GM18873 (cell line): ENCODE measurements around the gene TCHP.
"Not testable (repeated sequence)": the region's sequence is repeated elsewhere in the genome, so short reads cannot be mapped to it uniquely, and the experiment has no call there.

ENCODE experiments used
- ATAC-seq: cut with Tn5 transposase; IDR thresholded peaks from one replicate; pipeline ENCODE4 v1.9.1; 2021; ENCODE audit warnings: mild to moderate bottlenecking, moderate library complexity, moderate number of reproducible peaks; ENCODE audit not compliant: unreplicated experiment, low FRiP score

The TCHP gene

DNA sequence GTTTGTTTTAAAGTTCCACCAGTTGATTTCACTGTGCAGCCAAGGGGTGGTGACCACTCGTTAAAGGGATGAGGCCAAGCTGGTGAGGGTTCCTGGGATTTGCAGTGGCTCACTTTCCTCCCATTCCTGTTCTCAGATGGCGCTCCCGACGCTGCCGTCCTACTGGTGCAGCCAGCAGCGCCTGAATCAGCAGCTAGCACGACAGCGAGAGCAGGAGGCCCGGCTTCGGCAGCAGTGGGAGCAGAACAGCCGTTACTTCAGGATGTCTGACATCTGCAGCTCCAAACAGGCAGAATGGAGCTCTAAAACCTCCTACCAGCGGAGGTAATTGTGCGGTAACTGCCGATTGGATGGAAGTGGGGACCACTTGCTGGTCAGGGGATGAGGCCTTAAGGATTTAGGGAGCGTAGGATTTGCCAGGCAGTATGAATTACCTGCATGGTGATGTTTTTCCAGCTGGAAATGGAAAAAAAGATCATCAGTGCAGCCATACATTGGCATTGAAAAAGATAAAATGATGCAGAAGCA, 2.9 kb downstream of the TCHP start:
- no peak for ATAC-seq

DNA sequence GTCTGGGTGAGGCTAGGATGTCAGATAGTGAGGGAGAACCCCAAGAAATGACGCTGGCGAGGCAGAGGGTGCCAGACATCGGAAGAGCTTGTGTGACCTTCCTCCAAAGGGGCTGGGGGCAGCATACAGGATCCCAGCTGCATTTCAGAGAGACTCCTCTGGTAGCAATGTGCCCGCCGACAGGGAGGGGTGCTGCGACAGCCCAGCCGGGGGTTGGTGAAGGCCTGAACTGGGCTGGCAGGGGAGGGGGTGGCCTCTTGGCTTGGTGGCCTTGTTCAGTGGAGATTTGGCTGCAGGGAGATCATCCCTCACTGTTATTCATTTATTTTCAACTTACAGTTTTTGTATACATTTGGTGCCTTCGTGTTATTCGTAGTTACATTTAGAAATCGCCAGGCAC, 5.2 kb downstream of the TCHP start:
- ATAC-seq = no peak

- no peak for ATAC-seq
These were observed 10.3 kb downstream of the TCHP start for GRCh38 chr12:109910254-109910968.

DNA sequence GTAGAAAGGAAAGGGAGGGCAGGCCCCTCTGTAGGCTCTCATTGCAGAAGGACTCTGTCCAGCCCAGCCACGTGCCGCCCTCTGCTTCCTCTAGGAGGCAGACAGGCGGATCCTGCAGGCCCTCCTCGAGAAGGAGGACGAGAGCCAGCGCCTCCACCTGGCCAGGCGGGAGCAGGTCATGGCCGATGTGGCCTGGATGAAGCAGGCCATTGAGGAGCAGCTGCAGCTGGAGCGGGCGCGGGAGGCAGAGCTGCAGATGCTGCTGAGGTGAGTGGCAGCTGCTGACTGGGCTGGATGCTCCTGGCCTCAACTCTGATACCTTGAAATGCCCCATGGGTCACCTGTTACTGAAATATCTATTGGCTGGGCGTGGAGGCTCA, 10.9 kb downstream of the TCHP start:
- no peak for ATAC-seq

DNA sequence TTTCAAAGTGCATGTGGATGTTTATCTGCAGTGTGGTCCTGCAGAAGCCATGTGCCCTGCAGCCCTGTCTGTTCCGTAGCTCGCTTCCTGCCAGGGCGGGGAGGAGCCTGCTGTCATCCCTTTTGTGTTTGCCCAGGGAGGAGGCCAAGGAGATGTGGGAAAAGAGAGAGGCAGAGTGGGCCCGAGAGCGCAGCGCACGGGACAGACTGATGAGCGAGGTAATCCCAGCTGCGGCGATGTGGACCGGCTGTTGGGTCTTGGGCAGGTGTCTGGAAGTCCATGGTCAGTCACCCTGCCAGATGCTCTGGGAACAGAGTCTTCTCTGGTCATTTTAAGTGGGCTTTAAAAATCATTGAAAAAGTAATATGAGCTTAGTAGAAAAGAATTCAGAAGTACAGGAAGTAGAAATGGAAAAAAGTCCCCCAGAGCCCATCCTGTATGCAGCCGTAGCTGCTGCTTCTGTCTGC, 12.8 kb downstream of the TCHP start:
- no peak for ATAC-seq

DNA sequence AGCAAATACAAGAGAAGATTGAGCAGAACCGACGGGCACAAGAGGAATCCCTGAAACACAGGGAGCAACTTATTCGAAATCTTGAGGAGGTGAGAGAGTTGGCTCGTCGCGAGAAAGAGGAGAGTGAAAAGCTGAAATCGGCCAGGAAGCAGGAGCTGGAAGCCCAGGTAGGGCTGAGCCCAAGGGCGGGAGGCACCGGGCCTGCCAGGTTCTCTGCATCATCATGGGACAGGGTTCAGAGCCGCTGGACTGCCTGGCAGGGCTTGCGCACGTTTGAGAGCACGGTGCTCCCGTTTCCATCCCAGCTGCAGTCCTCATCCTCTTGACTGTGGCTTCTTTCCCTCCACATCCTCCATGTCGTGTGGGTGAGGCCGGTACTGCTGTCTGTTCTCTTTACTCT, 14.4 kb downstream of the TCHP start:
- no peak for ATAC-seq

- ATAC-seq = no peak
These were observed 15.3 kb downstream of the TCHP start for GRCh38 chr12:109915171-109916040.

DNA sequence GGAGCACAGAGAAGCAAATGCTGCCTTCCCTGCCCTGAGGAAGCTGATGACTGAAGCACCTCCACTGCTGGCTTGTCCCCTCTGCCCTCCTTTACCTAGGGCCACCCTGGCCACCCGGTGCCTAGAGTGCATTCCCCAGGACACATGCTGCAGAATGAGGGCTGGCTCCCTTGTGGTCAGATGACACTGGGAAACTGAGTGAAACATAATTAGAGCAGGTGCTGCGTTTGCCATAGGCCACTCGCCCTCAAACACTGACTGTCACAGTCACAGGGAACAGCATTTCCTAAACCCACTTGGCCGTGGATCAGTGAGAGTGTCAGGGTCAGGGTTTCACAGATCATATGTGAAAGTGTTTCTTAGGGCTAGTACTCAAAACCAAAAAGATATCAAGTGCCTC, 16.0 kb downstream of the TCHP start:
- ATAC-seq = no peak

DNA sequence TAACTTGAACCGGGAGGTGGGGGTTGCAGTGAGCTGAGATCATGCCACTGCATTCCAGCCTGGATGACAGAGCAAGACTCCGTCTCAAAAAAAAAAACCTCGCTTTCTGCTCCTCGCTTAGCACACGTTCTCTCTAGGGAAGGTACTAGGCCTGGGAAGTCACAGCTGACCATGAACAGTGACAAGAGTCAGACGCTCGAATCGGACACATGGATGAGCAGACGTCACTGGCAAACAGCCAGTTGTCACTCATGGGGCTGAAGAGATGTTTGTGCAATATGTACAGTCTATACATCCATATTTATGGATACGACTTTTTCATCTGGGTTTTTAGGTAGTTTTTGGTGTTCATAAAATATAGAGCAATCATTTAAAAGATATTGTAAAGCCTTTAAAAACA, 19.4 kb downstream of the TCHP start:
- ATAC-seq = no peak

DNA sequence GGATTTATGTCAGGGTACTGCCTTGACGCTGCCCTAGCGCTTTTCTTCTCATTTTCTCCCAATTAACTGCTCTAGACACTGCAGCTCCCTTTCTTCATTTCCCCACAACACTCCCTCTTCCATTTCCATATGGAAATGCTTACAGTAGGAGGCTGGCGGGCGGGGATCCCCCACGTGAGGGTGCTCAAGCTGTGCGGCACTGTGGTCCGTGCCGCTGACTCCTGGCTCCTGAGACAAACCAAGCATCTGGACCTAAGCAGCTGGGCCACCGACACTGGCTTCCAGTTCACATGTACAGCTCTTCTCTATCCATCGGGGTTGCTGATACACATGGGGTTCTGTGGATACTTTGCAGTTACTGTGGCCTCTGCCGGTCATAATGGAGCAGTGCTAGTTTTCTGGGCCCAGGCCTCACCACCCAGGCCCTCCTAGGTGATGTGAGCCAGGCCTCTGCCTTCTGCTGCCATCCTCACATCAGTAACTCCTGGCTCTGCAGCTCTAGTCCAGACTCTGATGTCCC, 20.2 kb downstream of the TCHP start:
- ATAC-seq = no peak

- no peak for ATAC-seq
These were observed 21.9 kb downstream of the TCHP start for GRCh38 chr12:109921982-109922381.

DNA sequence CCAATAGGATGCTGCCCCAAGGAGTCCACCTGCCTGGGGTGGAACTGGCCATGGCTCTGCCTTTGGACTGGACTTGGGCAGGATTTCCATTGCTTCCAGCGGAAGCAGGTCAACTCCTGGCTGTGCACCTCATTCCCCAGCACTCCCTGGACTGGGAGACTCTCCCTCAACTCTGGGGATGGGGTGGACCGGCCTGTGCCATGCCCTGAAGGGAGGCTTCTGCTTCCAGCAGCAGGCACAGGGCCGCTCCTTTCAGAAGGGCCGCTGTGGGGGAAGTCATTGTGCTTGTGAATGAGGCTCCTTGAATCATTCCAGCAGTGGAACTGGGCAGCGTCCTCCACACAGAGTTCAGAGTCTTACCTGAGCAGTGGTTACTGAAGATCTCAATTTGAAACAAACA, 23.0 kb downstream of the TCHP start:
- ATAC-seq = no peak

DNA sequence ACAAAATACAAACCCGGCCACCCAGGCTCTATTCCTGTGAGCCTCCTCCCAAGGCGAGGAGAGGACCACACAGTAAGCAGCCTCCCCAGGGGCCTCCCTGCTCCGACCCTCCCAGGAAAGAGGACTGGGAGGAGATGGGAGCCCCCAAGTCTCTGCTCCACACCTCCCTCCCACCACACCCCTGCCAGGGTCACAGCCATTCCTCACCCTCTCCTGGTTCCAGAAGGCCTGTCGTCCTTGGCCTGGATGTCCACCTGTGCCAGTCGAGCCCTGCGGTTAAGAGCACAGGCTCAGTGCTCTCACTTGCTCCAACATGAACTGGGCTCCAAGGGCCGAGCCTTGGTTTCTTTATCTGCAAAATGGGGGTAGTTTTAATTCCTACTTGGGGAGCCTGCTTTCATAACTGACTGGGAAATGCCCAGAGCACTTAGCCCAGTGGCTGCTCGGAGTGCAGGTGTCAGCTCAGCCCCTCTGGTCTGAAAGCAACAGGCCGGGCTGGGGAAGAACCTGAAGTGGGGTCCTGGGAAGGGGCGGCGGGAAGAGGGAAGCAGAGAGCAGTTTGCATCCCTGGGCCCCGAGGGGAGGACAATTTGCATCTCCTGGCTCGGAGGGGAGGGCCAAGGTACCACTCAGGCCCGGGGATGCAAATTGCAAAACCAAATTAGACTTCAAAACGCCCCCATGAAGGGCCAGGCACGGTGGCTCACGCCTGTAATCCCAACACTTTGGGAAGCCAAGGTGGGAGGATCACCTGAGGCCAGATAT, 23.6 kb downstream of the TCHP start:
- no peak for ATAC-seq

- no peak for ATAC-seq
These were observed 25.2 kb downstream of the TCHP start for GRCh38 chr12:109925185-109925840.

- no peak for ATAC-seq
These were observed 25.9 kb downstream of the TCHP start for GRCh38 chr12:109926016-109926415.

DNA sequence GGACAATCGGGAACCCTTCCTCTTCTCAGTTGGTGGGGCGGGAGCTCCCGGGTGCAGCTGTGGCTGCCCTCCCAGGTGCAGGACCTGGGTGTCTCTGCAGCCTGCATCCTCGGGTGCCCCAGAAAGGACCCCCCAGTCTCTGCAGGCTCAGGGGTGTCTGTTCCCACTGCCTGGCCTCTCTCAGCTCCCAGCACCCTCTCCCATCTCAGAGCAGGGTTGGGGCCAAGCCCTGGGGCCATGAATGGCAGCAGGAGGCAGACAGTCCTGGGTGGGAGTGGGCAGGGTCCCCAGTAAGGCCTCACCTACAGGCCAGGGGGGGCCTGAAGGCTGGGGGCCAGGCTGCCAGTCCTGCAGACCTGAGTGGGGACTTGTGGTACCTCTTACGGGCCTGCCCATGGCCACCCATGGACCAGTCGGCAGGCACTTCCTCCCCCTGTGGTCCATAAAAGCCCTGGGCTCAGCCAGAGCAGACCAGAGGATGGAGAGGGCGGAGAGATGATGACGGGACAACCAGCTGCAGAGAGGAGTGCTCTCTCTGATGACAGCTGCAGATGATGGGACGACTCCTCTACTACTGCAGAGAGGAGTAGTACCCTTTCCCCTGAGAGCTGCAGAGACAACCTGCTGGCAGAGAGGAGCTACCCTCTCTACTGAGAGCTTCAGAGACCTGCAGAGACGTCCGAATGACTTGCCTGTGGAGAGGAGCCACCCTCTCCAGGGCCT, 26.6 kb downstream of the TCHP start:
- no peak for ATAC-seq

DNA sequence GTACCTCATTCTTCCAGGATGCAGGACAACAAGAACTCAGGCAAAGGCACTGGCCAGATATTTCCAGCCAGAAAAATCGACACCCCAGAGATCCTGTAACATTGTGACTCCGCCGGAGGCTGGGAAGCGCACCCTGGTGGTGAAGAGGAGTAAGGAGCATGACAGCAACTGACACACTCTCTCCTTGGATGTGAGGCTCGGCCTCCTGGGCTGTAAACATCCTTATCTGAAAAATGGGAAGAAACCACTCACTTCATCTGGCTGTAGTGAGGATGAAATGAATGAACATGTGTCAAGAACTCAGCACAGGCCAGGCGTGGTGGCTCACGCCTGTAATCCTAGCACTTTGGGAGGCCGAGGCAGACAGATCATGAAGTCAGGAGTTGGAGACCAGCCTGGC, 27.5 kb downstream of the TCHP start:
- no peak for ATAC-seq

GRCh38 chr12:109928058-109928656, 28.1 kb downstream of the TCHP start:
- ATAC-seq = no peak

DNA sequence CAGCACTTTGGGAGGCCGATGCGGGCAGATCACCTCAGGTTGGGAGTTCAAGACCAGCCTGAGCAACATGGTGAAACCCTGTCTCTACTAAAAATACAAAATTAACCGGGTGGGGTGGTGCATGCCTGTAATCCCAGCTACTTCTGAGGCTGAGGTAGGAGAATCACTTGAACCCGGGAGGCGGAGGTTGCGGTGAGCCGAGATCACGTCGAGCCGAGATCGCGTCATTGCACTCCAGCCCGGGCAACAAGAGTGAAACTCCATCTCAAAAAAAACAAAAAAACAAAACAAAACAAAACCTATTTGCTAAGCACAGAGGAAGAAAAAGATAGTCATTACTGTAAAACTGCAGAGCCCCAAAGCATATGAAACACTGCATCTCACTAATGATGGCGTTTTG, 29.3 kb downstream of the TCHP start:
- ATAC-seq = not testable (repeated sequence)
